Stimulated activated CD8-positive, alpha-beta memory T cell treated with anti-CD3 and anti-CD28 coated beads, Interleukin-15, amount 100 ng/mL, for 48 hours (primary cell): ENCODE measurements around the gene ALPI.
"Not testable (repeated sequence)": the region's sequence is repeated elsewhere in the genome, so short reads cannot be mapped to it uniquely, and the experiment has no call there.

Experiments
- DNase-seq, 2 donors: peaks; one replicate each; pipeline ENCODE4 v3.0.0-alpha.2; 2020; ENCODE audit warnings: low read depth in 2 of 2

The ALPI gene

GRCh38 chr2:232455426-232456255 is at the start of gene ALPI:
Gene ALPI, plus strand, starts transcription at chr2:232456153. Its CDS starts 47 bp downstream, at chr2:232456200.
- DNase-seq, result no peak

- no peak for DNase-seq
Observed at GRCh38 chr2:232406556-232407310, 49.2 kb upstream of the ALPI start, which contains the start of gene ALPG. Gene ALPG, plus strand, starts transcription at chr2:232406844. Its CDS starts 51 bp downstream, at chr2:232406895.

GRCh38 chr2:232407428-232408150 is 48.4 kb upstream of the ALPI start:
- DNase-seq, result not testable (repeated sequence)

GRCh38 chr2:232408269-232408668 is 47.7 kb upstream of the ALPI start:
- DNase-seq, result not testable (repeated sequence)

GRCh38 chr2:232409617-232410016 is 46.3 kb upstream of the ALPI start:
- not testable (repeated sequence) for DNase-seq

- DNase-seq, result no peak
Observed at GRCh38 chr2:232410238-232410900, 45.6 kb upstream of the ALPI start.

- DNase-seq, result no peak
Observed at GRCh38 chr2:232411901-232412629, 43.9 kb upstream of the ALPI start.

GRCh38 chr2:232412986-232413385 is 43.0 kb upstream of the ALPI start:
- DNase-seq, result no peak

GRCh38 chr2:232415138-232415690 is 40.7 kb upstream of the ALPI start:
- DNase-seq, result no peak

- no peak for DNase-seq
Observed at GRCh38 chr2:232415736-232416520, 40.0 kb upstream of the ALPI start.

- DNase-seq, result no peak
Observed at GRCh38 chr2:232416521-232417470, 39.2 kb upstream of the ALPI start.

- no peak for DNase-seq
Observed at GRCh38 chr2:232417489-232417888, 38.5 kb upstream of the ALPI start.

- DNase-seq, result no peak
Observed at GRCh38 chr2:232418056-232418455, 37.9 kb upstream of the ALPI start.

GRCh38 chr2:232418466-232419244 is 37.3 kb upstream of the ALPI start:
- peak; percentile 21 to 33 for DNase-seq

- DNase-seq, result no peak
Observed at GRCh38 chr2:232419245-232420072, 36.5 kb upstream of the ALPI start.

GRCh38 chr2:232420073-232420454 is 35.9 kb upstream of the ALPI start:
- DNase-seq, result no peak
